Measurements from ENCODE around the gene CENPT. TPM values are rescaled to one million over a fixed set of nuclear protein-coding genes. Genes with fewer than 3 reads are reported as not detected.

Gene CENPT
- total RNA-seq, 1 experiment from 2014 or later: 33.8 TPM

GRCh38 chr16:67846320-67847063 lies 1.0 kb downstream of the CENPT start, which contains the start of gene NUTF2:
NUTF2 (plus strand) TSS chr16:67846933; CDS start chr16:67865131, 18,198 bp downstream.
- no peaks in the 10 kb centered on the region; the same call in 1 of the 2 replicates for H3K36me3 ChIP-seq (ENCODE audit: low read depth)
- H3K9me3 ChIP-seq (ENCODE audit: insufficient read depth, low read depth): no peaks in the 10 kb centered on the region
- peak within 1 kb of the TSS; percentile 70 for H3K27ac ChIP-seq
- H3F3A ChIP-seq (ENCODE audit: insufficient read depth, low read depth): peaks cover 23% of the 10 kb centered on the region; the same call in 1 of the 2 replicates
- H3K4me3 ChIP-seq: peak within 1 kb of the TSS; percentile 100
- TF ChIP-seq EZH2 (IDR thresholded peaks at IDR 0.05; ENCODE audit: low read depth): no peak
- TF ChIP-seq, protein P1, sequence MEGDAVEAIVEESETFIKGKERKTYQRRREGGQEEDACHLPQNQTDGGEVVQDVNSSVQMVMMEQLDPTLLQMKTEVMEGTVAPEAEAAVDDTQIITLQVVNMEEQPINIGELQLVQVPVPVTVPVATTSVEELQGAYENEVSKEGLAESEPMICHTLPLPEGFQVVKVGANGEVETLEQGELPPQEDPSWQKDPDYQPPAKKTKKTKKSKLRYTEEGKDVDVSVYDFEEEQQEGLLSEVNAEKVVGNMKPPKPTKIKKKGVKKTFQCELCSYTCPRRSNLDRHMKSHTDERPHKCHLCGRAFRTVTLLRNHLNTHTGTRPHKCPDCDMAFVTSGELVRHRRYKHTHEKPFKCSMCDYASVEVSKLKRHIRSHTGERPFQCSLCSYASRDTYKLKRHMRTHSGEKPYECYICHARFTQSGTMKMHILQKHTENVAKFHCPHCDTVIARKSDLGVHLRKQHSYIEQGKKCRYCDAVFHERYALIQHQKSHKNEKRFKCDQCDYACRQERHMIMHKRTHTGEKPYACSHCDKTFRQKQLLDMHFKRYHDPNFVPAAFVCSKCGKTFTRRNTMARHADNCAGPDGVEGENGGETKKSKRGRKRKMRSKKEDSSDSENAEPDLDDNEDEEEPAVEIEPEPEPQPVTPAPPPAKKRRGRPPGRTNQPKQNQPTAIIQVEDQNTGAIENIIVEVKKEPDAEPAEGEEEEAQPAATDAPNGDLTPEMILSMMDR (conservative IDR thresholded peaks at IDR 0.05): no peak
- peaks cover 45% of the 10 kb centered on the region for H3K4me1 ChIP-seq (replicated peaks; ENCODE audit: insufficient read depth)
- H3K79me2 ChIP-seq (ENCODE audit: low read depth): peaks cover 80% of the 10 kb centered on the region
- ChIA-PET CTCF (no interaction called here), POLR2A (ENCODE audit: unreplicated experiment) (interaction anchor here (0.6 to 0.7 kb wide), 3 partner anchors 25 to 358 kb away, joined by 3 to 7 read pairs (median 4); partner anchors contain the start of gene PSMB10)
- BruUV-seq (replicated peaks): no TSS peak
- H3K9me2 ChIP-seq (ENCODE audit: insufficient read depth): no peaks in the 10 kb centered on the region
- no peaks in the 10 kb centered on the region for H3K27me3 ChIP-seq (ENCODE audit: insufficient read depth, low read depth)
- peaks cover 38% of the 10 kb centered on the region for H4K20me1 ChIP-seq (ENCODE audit: insufficient read depth)
- H3K4me2 ChIP-seq: peak within 1 kb of the TSS; percentile 93
- DNase-seq: peak; percentile 83 to 96
- intact Hi-C loops (cut with micrococcal nuclease; ENCODE audit: unreplicated experiment): loop anchor here (2.0 to 5.0 kb wide), 2 partner anchors 14 to 39 kb away; partner anchors contain the start of genes RANBP10 and TSNAXIP1
- peak within 1 kb of the TSS; percentile 79 for H2AFZ ChIP-seq

- no TSS peak for BruUV-seq (replicated peaks)
- Histone ChIP-seq H3K79me2 (ENCODE audit: low read depth) (peaks cover 75% of the 10 kb centered on the region), H3K4me2 (peak overlapping the region; percentile 93), H3K27ac (peak overlapping the region; percentile 70), H3K4me3 (peak overlapping the region; percentile 100), H3F3A (ENCODE audit: insufficient read depth, low read depth) (peaks cover 23% of the 10 kb centered on the region; the same call in 1 of the 2 replicates), H3K9me3 (ENCODE audit: insufficient read depth, low read depth) (no peaks in the 10 kb centered on the region), H3K4me1 (replicated peaks; ENCODE audit: insufficient read depth) (peaks cover 47% of the 10 kb centered on the region), H2AFZ (peak overlapping the region; percentile 79), H3K9me2 (ENCODE audit: insufficient read depth) (no peaks in the 10 kb centered on the region), H4K20me1 (ENCODE audit: insufficient read depth) (peaks cover 32% of the 10 kb centered on the region), H3K27me3 (ENCODE audit: insufficient read depth, low read depth) (no peaks in the 10 kb centered on the region), H3K36me3 (ENCODE audit: low read depth) (no peaks in the 10 kb centered on the region; the same call in 1 of the 2 replicates)
- POLR2A ChIA-PET (ENCODE audit: unreplicated experiment): interaction anchor here (0.6 to 0.7 kb wide), 3 partner anchors 26 to 359 kb away, joined by 3 to 7 read pairs (median 4); partner anchors contain the start of gene PSMB10
- CTCF ChIA-PET: no interaction called here
- intact Hi-C loops (cut with micrococcal nuclease; ENCODE audit: unreplicated experiment): loop anchor here (2.0 to 5.0 kb wide), 2 partner anchors 15 to 39 kb away; partner anchors contain the start of genes RANBP10 and TSNAXIP1
- TF ChIP-seq, protein P1 (conservative IDR thresholded peaks at IDR 0.05): no peak
- no peak for TF ChIP-seq EZH2 (IDR thresholded peaks at IDR 0.05; ENCODE audit: low read depth)
- DNase-seq: no peak
Observed at GRCh38 chr16:67846063-67846319, 1.5 kb downstream of the CENPT start.

- intact Hi-C loops (cut with micrococcal nuclease; ENCODE audit: unreplicated experiment): loop anchor here (2.0 to 5.0 kb wide), 2 partner anchors 15 to 38 kb away; partner anchors contain the start of genes RANBP10 and TSNAXIP1
Observed at GRCh38 chr16:67845291-67846062, 2.0 kb downstream of the CENPT start.

More at GRCh38 chr16:67845291-67846062, 2.0 kb downstream of the CENPT start:
- peak overlapping the region; percentile 93 for H3K4me2 ChIP-seq
- H4K20me1 ChIP-seq (ENCODE audit: insufficient read depth): peaks cover 27% of the 10 kb centered on the region
- H3K9me2 ChIP-seq (ENCODE audit: insufficient read depth): no peaks in the 10 kb centered on the region
- peaks cover 47% of the 10 kb centered on the region for H3K4me1 ChIP-seq (replicated peaks; ENCODE audit: insufficient read depth)
- peaks cover 69% of the 10 kb centered on the region for H3K79me2 ChIP-seq (ENCODE audit: low read depth)
- TF ChIP-seq EZH2 (IDR thresholded peaks at IDR 0.05; ENCODE audit: low read depth): no peak
- TF ChIP-seq, protein P1 (conservative IDR thresholded peaks at IDR 0.05): no peak
- no peaks in the 10 kb centered on the region; the same call in 1 of the 2 replicates for H3K36me3 ChIP-seq (ENCODE audit: low read depth)
- peak overlapping the region; percentile 79 for H2AFZ ChIP-seq
- POLR2A ChIA-PET (ENCODE audit: unreplicated experiment): interaction anchor here (0.6 to 0.7 kb wide), 6 partner anchors 12 to 359 kb away, joined by 3 to 8 read pairs (median 4); partner anchors contain the start of gene PSMB10
- peak in 1 of 2 experiments; percentile 10 for DNase-seq
- TSS peak; percentile 66 for BruUV-seq (replicated peaks)
- CTCF ChIA-PET: interaction anchor here (0.6 kb wide), 2 partner anchors 30 to 244 kb away, joined by 3 to 5 read pairs; no protein-coding TSS in a partner anchor
- H3K9me3 ChIP-seq (ENCODE audit: insufficient read depth, low read depth): no peaks in the 10 kb centered on the region
- peak overlapping the region; percentile 100 for H3K4me3 ChIP-seq
- H3F3A ChIP-seq (ENCODE audit: insufficient read depth, low read depth): peaks cover 23% of the 10 kb centered on the region; the same call in 1 of the 2 replicates
- H3K27me3 ChIP-seq (ENCODE audit: insufficient read depth, low read depth): no peaks in the 10 kb centered on the region
- H3K27ac ChIP-seq: peak overlapping the region; percentile 70

All from PC-9 (cell line).